GM21825 (cell line): ENCODE results near the gene UBAC2.

Experiments
- ATAC-seq: cut with Tn5 transposase; IDR thresholded peaks from one replicate; pipeline ENCODE4 v1.9.1; 2021; ENCODE audit warnings: mild to moderate bottlenecking, moderate library complexity; ENCODE audit not compliant: unreplicated experiment

Gene UBAC2

DNA sequence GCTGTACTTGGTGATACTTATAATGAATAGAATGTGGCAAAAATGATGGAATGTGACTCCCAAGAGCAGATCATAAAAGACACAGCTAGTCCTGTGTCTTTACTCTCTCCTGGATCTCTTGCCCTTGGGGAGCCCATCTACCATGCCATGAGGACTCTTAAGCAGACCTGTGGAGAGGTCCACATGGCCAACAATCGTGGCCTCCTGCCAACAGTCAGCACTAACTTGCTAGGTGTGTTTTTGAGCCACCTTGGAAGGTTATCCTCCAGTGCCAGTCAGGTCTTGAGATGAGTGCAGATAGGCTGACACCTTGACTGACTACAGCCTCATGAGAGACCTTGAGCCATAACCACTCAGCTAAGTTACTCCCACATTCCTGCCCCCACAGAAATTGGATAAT is 128.8 kb downstream of the UBAC2 start:
- ATAC-seq: no peak

DNA sequence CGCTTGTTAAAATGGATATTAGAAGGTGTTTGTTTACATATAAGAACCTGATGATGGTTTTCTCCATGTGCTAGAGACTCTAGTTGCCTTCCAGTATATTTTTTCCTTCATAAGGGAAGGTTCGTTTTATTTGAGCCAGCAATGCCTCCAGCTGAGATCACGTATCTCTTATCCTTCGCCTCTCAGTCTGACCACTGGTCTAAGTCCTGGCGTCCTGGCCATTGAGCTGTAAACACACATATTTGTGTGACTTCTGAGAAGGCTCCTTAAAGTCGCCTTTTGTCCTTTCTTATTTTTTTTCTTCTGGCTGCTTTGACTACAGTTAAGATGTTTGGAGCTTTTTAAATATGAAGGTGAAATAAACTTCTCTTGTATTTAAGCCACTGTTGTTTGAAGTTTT is 130.3 kb downstream of the UBAC2 start:
- ATAC-seq: no peak

GRCh38 chr13:99331881-99332293 is 131.2 kb downstream of the UBAC2 start:
- peak; percentile 80 for ATAC-seq

GRCh38 chr13:99332456-99332855 is 131.8 kb downstream of the UBAC2 start:
- no peak for ATAC-seq

GRCh38 chr13:99334221-99334620 is 133.6 kb downstream of the UBAC2 start:
- no peak for ATAC-seq

DNA sequence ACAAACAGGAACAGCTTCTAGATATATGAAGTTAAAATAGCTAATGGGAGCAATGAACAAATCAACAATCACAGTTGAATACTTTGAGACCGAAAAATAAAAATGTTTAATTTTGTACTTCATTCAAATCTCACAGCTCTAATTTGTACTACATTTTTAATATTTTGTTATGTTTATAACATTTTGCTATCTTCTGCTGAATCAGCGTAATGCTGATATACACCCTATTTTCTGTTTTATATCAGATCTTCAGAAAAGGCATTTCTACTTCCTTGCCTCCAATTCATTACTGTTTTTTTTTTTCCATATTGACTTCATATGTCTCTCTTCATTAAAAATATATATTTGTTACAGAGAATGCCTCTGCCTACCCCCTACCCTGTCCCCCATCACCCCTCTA is 134.4 kb downstream of the UBAC2 start:
- no peak for ATAC-seq

DNA sequence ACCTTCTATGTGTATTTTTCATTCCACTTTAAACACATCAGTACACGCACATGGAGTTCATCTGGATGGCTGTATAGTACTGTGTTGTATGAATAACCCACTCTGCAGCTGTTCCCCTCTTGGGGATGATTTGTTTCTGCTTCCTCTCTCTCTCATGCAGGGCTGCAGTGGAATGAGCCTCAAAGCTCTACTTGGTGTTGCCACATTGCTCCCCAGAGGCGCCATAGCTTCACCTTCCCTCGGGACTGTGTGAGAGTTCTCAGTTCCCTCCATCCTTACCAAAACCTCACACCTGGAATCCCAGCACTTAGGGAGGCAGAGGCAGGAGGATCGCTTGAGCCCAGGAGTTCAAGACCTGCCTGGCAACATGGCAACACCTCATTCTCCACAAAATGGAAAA is 134.9 kb downstream of the UBAC2 start:
- ATAC-seq: peak; percentile 77

DNA sequence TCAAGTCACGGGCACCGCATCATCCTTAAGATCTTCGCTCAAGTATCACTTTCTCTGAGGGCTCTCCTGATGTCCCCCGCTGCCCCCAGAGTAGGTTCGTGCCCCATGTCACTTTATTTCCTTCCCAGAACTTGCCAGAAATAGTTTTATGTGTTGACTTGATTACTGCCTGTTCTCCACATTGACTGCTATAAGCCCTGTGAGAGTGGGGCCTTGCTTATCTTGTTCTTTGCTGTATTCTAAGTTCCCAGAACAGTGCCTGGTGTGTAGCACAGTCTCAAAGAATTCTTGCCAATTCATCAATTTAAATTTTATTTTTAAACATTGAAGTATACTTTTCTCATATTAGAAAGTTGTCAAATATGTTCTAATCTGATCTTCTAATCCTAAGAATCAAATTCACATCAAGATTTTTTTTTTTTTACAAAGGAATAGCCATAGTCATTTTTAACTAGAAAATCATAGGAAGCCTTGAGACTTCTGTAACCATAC is 138.6 kb downstream of the UBAC2 start:
- ATAC-seq: no peak

GRCh38 chr13:99339736-99340397 is 139.2 kb downstream of the UBAC2 start:
- ATAC-seq: no peak

DNA sequence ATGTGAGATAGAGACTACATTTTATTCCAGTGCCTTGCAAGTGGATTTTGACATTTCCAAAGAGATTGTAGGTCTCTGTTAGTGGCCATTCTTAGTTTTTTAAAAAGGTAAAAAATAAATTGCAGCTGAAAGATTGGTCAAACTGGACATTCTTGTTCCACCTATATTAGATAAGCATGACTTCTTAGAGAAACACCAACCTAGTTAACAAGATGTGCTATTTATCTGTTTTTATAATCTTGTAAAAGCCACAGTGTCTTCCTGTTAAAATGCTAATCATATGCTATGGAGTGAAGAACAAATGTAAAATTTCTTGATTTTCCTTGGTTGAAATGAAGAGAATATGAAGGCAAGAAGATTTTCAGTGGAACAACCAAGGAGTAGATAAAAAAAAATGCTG is 140.0 kb downstream of the UBAC2 start:
- no peak for ATAC-seq

- no peak for ATAC-seq
These were observed 141.5 kb downstream of the UBAC2 start for GRCh38 chr13:99341969-99342722.

- ATAC-seq: no peak
These were observed 142.2 kb downstream of the UBAC2 start for GRCh38 chr13:99342723-99343315.

GRCh38 chr13:99344610-99345208 is 144.1 kb downstream of the UBAC2 start:
- ATAC-seq: no peak

- no peak for ATAC-seq
These were observed 144.7 kb downstream of the UBAC2 start for GRCh38 chr13:99345345-99345744.

- ATAC-seq: no peak
These were observed 145.8 kb downstream of the UBAC2 start for GRCh38 chr13:99346335-99347042.

- ATAC-seq: no peak
These were observed 146.8 kb downstream of the UBAC2 start for GRCh38 chr13:99347335-99347878.

- no peak for ATAC-seq
These were observed 147.3 kb downstream of the UBAC2 start for GRCh38 chr13:99347911-99348451.

- ATAC-seq: no peak
These were observed 149.5 kb downstream of the UBAC2 start for GRCh38 chr13:99350191-99350590.

GRCh38 chr13:99351772-99352171 is 151.1 kb downstream of the UBAC2 start:
- no peak for ATAC-seq
